OCI-LY7 (cell line): Measurements from ENCODE around the gene TOX3.

Experiments used
- EZH2phosphoT487 ChIP-seq: fragments of 200-600 bp; sonication (generic); IDR thresholded peaks from 2 replicates; pipeline ENCODE4 v1.6.1; 2018; ENCODE audit warnings: low read depth, borderline replicate concordance, mild to moderate bottlenecking, mixed run types, antibody characterized with exemption, low read length, moderate library complexity, mixed read lengths
- TF ChIP-seq, protein P1 (sequence below): fragments of 200-600 bp; sonication (generic); conservative IDR thresholded peaks from 2 replicates; pipeline ENCODE4 v1.5.1; 2014; ENCODE audit warnings: mild to moderate bottlenecking, antibody characterized with exemption, low read length, moderate library complexity, mixed read lengths

DNA sequence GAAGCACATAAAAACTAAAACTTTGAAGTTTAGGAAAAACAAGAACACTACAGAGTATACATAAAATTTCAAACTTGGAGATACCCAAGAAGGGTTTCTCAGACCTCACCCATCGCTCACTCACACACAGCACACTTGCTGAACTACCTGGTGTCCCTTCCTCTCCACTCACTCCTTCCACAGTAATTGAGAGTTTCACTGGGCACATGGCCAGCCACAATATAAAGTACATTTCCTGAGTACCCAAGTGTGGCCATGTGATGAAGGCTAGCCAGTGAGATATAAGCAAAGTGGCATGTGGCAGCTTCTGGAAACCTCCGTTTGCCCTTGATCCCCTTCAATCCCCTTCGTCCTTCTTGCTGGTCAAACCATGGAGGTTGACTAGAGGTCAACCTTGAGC is 11.9 kb downstream of the TOX3 start:
- TF ChIP-seq, protein P1, sequence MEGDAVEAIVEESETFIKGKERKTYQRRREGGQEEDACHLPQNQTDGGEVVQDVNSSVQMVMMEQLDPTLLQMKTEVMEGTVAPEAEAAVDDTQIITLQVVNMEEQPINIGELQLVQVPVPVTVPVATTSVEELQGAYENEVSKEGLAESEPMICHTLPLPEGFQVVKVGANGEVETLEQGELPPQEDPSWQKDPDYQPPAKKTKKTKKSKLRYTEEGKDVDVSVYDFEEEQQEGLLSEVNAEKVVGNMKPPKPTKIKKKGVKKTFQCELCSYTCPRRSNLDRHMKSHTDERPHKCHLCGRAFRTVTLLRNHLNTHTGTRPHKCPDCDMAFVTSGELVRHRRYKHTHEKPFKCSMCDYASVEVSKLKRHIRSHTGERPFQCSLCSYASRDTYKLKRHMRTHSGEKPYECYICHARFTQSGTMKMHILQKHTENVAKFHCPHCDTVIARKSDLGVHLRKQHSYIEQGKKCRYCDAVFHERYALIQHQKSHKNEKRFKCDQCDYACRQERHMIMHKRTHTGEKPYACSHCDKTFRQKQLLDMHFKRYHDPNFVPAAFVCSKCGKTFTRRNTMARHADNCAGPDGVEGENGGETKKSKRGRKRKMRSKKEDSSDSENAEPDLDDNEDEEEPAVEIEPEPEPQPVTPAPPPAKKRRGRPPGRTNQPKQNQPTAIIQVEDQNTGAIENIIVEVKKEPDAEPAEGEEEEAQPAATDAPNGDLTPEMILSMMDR = no peak
- TF ChIP-seq EZH2phosphoT487 = no peak
